ENCODE results near the gene HS2ST1.

DNA sequence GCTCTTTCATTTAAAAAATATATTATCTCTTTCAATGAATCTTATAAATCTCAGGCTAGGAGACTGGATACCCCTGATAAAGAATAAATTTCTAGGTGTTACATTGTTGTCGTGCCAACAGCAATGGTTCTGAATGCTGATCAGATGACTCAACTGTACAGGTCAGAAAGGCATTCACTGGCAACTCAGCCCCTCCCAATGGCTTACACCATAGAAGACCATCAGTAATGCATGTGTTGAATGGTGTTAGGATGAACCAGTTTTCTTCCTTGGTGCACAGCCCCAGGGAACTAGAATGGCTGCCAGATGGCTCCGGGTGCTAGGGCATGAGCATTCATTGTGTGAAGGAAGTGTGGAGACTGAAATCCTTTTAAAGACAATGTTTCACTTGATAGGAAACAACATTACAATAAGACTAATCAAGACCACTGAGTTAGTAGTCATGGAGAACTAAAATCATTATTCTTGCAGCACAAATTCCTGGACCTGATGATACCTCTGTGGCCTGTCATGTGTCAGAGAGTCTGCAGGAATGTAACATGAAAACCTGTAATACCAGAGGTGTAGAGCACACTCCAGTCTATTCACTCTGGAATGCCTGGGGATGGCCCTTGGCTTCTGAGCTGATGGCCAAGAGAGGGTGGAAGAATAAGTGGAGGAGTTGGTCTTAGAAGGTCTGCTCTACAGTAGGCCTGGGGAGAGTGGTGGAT lies 226.6 kb downstream of the HS2ST1 start:
- TF ChIP-seq OSR1 (CRISPR knock-in tag; IDR thresholded peaks at IDR 0.05) (no peak), ZFP3 (CRISPR knock-in tag; IDR thresholded peaks at IDR 0.05) (no peak), RARB (CRISPR knock-in tag; IDR thresholded peaks at IDR 0.05) (no peak), CSDC2 (CRISPR knock-in tag; IDR thresholded peaks at IDR 0.05) (no peak), SNAI2 (CRISPR knock-in tag; IDR thresholded peaks at IDR 0.05) (no peak), PPARA (CRISPR knock-in tag; IDR thresholded peaks at IDR 0.05; ENCODE audit: borderline replicate concordance) (no peak), GLIS3 (CRISPR knock-in tag; IDR thresholded peaks at IDR 0.05) (no peak)
- TF ChIP-seq, protein P1, sequence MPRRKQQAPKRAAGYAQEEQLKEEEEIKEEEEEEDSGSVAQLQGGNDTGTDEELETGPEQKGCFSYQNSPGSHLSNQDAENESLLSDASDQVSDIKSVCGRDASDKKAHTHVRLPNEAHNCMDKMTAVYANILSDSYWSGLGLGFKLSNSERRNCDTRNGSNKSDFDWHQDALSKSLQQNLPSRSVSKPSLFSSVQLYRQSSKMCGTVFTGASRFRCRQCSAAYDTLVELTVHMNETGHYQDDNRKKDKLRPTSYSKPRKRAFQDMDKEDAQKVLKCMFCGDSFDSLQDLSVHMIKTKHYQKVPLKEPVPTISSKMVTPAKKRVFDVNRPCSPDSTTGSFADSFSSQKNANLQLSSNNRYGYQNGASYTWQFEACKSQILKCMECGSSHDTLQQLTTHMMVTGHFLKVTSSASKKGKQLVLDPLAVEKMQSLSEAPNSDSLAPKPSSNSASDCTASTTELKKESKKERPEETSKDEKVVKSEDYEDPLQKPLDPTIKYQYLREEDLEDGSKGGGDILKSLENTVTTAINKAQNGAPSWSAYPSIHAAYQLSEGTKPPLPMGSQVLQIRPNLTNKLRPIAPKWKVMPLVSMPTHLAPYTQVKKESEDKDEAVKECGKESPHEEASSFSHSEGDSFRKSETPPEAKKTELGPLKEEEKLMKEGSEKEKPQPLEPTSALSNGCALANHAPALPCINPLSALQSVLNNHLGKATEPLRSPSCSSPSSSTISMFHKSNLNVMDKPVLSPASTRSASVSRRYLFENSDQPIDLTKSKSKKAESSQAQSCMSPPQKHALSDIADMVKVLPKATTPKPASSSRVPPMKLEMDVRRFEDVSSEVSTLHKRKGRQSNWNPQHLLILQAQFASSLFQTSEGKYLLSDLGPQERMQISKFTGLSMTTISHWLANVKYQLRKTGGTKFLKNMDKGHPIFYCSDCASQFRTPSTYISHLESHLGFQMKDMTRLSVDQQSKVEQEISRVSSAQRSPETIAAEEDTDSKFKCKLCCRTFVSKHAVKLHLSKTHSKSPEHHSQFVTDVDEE (CRISPR knock-in tag; IDR thresholded peaks at IDR 0.05): no peak

All from SK-N-SH treated with all-trans-retinoic acid at 6 μM for 48 hours (cell line).